IPS-NIHi7 (cell line): ENCODE data around the gene NPBWR2.
A peak's percentile ranks its signal among the peaks of the same experiment; 100 is the strongest.

ENCODE experiments used
- DNase-seq: peaks from one replicate; pipeline ENCODE4 v3.0.0; 2012; ENCODE audit warnings: mixed read lengths; ENCODE audit errors: extremely low spot score

NPBWR2 gene, protein sequence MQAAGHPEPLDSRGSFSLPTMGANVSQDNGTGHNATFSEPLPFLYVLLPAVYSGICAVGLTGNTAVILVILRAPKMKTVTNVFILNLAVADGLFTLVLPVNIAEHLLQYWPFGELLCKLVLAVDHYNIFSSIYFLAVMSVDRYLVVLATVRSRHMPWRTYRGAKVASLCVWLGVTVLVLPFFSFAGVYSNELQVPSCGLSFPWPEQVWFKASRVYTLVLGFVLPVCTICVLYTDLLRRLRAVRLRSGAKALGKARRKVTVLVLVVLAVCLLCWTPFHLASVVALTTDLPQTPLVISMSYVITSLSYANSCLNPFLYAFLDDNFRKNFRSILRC

GRCh38 chr20:64106981-64107735 lies at the start of gene NPBWR2:
NPBWR2 (minus strand) TSS chr20:64107565; CDS start chr20:64106831, 734 bp downstream.
- DNase-seq = peak; percentile 73

DNA sequence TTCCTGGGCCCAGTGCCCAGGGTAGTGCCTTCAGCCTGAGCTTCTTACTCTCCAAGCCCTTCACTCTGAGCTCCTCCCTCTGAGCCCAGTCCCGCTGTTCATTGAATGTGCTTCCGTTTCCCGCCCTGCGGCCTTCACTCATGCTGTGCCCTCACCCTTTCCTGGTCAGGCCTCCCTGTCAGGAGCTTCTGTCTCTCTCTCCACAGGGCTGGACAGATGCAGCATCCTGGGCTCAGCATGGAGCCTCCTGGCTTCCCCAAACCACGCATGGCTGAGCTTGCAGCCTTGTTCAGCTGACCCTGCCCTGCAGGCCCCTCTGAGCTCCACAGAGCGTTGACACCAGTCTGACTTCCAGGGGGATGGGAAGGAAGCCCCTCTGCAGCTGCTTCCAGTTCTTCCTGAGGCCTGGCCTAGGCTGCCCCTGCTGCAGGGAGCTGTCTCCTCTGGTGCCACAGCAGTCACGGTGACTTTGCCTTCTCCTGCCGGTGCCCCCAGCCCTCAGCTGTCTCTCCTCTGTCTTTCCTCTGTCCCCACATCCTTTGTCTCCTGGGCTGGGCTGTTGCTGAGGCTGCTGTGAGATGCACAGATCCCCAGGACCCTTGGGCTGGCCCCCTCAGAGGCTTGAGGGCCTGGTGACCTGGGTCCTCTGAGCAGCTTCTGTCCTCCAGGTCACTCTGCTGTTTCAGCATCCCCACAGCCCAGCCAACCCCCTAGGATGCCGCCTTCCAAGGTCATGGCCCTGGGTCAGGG lies 48.9 kb upstream of the NPBWR2 start:
- DNase-seq = no peak

DNA sequence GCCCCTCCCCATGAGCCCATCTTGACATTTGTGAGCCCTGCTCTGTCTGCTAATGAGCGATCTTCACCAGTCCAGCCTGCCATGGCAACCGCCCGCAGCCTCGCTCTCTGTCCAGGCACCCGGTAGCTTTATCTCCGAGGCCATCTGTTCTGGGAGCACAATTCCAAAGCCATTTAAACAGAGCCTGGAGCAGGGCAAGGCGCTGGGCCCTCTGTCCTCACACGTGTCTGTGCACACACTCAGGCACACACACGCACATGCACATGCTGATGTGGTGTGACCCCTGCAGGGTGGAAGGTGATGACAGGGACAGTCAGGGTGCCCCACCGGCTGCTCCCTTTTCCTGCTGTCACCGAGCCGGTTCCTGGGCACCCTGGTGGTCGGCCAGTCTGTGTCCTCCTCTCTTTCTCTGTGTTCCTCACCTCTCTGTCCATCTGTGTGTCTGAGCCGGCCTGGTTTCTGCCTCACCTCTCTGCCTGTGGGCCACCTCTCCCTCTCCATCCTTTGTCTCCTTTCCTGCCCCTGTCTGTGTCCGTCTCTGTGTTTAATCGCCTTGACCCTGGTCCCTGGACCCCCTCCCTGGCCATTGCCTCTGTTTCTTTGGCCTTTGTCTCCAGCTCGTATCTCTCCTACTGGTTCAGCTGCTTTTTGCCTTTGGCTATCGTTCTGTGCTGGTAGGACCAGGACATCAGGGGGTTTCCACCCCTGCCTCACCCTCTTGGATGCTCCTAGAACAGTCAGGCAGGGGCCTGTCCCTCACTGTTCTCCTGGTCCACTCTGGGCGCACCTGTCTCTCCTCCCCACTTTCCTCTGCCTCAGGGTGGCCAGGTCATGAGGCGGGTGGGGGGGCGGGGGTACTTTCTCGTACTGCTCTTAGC lies 48.1 kb upstream of the NPBWR2 start:
- DNase-seq = no peak

- no peak for DNase-seq
Measured at GRCh38 chr20:64154590-64155257, 47.4 kb upstream of the NPBWR2 start.

- no peak for DNase-seq
Measured at GRCh38 chr20:64153861-64154589, 46.7 kb upstream of the NPBWR2 start.

- DNase-seq = no peak
Measured at GRCh38 chr20:64153410-64153809, 46.0 kb upstream of the NPBWR2 start.

GRCh38 chr20:64152906-64153305 lies 45.5 kb upstream of the NPBWR2 start:
- DNase-seq = no peak

GRCh38 chr20:64151633-64152530 lies 44.5 kb upstream of the NPBWR2 start:
- DNase-seq = no peak

GRCh38 chr20:64150756-64151632 lies 43.6 kb upstream of the NPBWR2 start:
- DNase-seq = no peak

GRCh38 chr20:64149809-64150560 lies 42.6 kb upstream of the NPBWR2 start:
- DNase-seq = no peak

GRCh38 chr20:64149141-64149540 lies 41.8 kb upstream of the NPBWR2 start:
- no peak for DNase-seq

DNA sequence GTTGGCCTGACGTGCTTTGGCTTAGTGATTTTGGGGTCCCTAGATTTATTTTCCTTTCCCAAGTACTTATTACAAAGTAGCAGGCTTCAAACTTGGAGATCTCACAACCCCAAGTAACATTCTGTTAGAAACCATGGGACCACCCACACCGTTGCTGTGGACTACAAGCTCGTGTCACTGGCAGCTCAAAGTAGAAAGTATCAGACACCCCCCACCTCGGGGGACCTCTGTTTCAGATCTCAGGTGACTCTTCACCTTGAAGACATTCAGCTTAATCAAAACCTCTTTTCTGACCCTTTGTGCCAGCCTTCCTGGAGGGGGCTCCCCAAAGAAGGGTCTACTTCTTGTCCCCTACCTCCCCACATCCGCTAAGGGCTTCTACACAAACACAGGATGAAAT lies 41.2 kb upstream of the NPBWR2 start:
- DNase-seq = no peak

DNA sequence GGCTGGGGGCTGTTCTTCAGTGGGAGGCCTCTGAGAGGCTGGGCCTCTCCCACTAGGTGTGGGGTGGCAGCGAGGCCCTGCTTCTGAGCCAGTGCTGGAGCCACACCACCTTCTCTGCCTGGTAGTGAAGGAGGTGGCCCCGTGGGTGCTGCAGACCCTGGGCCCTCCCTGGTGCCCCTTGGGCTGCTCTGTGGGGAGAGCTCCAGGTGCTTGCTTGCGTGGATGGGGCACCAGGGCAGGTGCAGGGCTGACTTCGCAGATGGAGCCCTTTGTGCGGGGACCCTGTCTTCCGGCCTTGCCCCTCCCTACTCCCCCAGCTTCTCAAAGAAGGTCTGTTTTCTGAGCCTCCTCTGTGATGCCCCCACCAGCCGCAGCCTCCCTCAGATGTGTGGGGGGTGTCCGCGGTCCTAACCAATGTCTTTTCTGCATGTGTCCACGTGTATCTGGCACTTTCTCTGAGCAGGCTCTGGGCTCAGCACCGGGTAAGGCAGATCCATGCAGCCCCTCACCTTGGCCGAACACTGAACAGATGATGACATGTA lies 39.6 kb upstream of the NPBWR2 start:
- DNase-seq = no peak

DNA sequence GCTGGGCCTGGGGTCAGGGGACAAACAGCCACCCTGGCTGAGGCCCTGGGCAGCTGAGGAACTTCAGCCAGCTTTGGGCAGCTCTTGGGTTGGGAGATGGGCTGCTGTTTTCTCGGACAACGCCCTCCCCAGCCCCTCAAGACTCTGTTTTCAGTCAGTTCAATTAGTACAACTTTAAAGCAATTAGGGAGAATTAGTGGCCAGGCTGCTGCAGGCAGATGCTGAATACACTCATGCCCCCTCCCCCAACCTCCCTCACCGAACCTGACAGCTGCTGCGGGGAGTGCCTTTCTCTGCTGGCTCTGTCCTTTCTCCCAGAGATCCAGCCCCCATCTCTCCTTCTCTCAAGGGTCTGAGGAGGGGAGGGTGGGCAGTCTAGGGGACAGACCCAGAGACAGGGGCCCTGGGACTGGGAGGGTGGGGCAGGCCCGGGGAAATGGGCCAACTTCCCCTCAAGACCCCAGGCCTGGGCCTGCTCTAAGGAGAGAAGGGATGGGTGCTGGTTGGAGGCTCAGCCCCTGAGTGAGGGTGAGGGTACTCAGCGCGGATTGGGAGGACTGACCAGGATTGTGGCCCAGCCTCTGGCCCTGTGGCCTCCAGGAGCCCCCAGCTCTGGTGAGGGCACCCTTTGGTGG lies 39.1 kb upstream of the NPBWR2 start:
- DNase-seq = no peak

- no peak for DNase-seq
Measured at GRCh38 chr20:64145458-64146300, 38.3 kb upstream of the NPBWR2 start.
